NT2/D1 (cell line): ENCODE measurements around the gene HSP90AB1.

Experiments used
- YY1 ChIP-seq: IDR thresholded peaks from 2 replicates; pipeline ENCODE4 v1.6.1; 2011; ENCODE audit not compliant: insufficient read length, insufficient read depth
- ZNF274 ChIP-seq: IDR thresholded peaks from 2 replicates; pipeline ENCODE4 v1.6.1; 2011; ENCODE audit warnings: mild to moderate bottlenecking, low read depth, low read length

GRCh38 chr6:44245912-44246662, 814 bp upstream of the HSP90AB1 start:
- no peak for TF ChIP-seq YY1
- no peak for TF ChIP-seq ZNF274
